Measurements from ENCODE around the gene DLG2.

Gene DLG2

GRCh38 chr11:84164728-84165127 is 1462.4 kb downstream of the DLG2 start:
- TF ChIP-seq, protein P1, sequence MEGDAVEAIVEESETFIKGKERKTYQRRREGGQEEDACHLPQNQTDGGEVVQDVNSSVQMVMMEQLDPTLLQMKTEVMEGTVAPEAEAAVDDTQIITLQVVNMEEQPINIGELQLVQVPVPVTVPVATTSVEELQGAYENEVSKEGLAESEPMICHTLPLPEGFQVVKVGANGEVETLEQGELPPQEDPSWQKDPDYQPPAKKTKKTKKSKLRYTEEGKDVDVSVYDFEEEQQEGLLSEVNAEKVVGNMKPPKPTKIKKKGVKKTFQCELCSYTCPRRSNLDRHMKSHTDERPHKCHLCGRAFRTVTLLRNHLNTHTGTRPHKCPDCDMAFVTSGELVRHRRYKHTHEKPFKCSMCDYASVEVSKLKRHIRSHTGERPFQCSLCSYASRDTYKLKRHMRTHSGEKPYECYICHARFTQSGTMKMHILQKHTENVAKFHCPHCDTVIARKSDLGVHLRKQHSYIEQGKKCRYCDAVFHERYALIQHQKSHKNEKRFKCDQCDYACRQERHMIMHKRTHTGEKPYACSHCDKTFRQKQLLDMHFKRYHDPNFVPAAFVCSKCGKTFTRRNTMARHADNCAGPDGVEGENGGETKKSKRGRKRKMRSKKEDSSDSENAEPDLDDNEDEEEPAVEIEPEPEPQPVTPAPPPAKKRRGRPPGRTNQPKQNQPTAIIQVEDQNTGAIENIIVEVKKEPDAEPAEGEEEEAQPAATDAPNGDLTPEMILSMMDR (IDR thresholded peaks at IDR 0.05; ENCODE audit: insufficient read depth, low read depth, low read length, missing control alignments), result no peak
- no peak for DNase-seq (ENCODE audit: low read depth)
- H3K4me3 ChIP-seq (ENCODE audit: low read length), result no peak overlapping the region

GRCh38 chr11:84163116-84163515 is 1464.0 kb downstream of the DLG2 start:
- TF ChIP-seq, protein P1 (IDR thresholded peaks at IDR 0.05; ENCODE audit: insufficient read depth, low read depth, low read length, missing control alignments), result no peak
- no peak for DNase-seq (ENCODE audit: low read depth)
- no peak overlapping the region for H3K4me3 ChIP-seq (ENCODE audit: low read length)

GRCh38 chr11:84157639-84158038 is 1469.5 kb downstream of the DLG2 start:
- no peak for DNase-seq (ENCODE audit: low read depth)
- H3K4me3 ChIP-seq (ENCODE audit: low read length), result no peak overlapping the region
- TF ChIP-seq, protein P1 (IDR thresholded peaks at IDR 0.05; ENCODE audit: insufficient read depth, low read depth, low read length, missing control alignments), result no peak

- TF ChIP-seq, protein P1 (IDR thresholded peaks at IDR 0.05; ENCODE audit: insufficient read depth, low read depth, low read length, missing control alignments), result no peak
- H3K4me3 ChIP-seq (ENCODE audit: low read length), result no peak overlapping the region
These were observed 1480.3 kb downstream of the DLG2 start for GRCh38 chr11:84146826-84147225.

GRCh38 chr11:84145616-84146185 is 1481.4 kb downstream of the DLG2 start:
- DNase-seq (ENCODE audit: low read depth), result no peak
- no peak overlapping the region for H3K4me3 ChIP-seq (ENCODE audit: low read length)
- TF ChIP-seq, protein P1 (IDR thresholded peaks at IDR 0.05; ENCODE audit: insufficient read depth, low read depth, low read length, missing control alignments), result no peak

More at GRCh38 chr11:84146826-84147225, 1480.3 kb downstream of the DLG2 start:
- DNase-seq (ENCODE audit: low read depth), result no peak

- H3K4me3 ChIP-seq (ENCODE audit: low read length), result no peak overlapping the region
- TF ChIP-seq, protein P1 (IDR thresholded peaks at IDR 0.05; ENCODE audit: insufficient read depth, low read depth, low read length, missing control alignments), result no peak
- no peak for DNase-seq (ENCODE audit: low read depth)
These were observed 1482.6 kb downstream of the DLG2 start for GRCh38 chr11:84144531-84144930.

DNA sequence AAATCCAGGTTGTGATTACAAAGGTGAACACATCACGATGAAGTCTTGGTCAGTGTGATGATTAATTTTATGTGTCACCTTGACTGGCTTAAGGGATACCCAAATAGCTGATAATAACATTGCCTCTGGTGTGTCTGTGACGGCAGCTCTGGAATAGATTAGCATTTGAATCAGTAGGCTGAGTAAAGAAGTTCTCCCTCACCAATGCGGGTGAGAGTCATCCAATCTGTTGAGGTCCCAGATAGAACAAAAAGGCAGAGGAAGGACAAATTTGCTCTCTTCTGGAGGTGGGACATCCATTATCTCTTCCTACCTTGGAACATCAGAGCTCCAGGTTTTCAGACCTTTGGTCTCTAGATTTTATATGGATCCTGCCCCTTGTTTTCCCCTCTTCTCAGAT is 1484.7 kb downstream of the DLG2 start:
- DNase-seq (ENCODE audit: low read depth), result no peak
- TF ChIP-seq, protein P1 (IDR thresholded peaks at IDR 0.05; ENCODE audit: insufficient read depth, low read depth, low read length, missing control alignments), result no peak

More for the DNA sequence above, 1484.7 kb downstream of the DLG2 start:
- H3K4me3 ChIP-seq (ENCODE audit: low read length), result no peak overlapping the region

All from epithelial cell of esophagus (primary cell).